HG03575 (cell line): ENCODE data around the gene CGB7.
"Not testable (repeated sequence)": the region's sequence is repeated elsewhere in the genome, so short reads cannot be mapped to it uniquely, and the experiment has no call there.

ENCODE experiments used
- ATAC-seq: cut with Tn5 transposase; IDR thresholded peaks from one replicate; pipeline ENCODE4 v1.9.1; 2021; ENCODE audit not compliant: unreplicated experiment, insufficient number of reproducible peaks, low FRiP score; ENCODE audit errors: extremely low read depth

The CGB7 gene

DNA sequence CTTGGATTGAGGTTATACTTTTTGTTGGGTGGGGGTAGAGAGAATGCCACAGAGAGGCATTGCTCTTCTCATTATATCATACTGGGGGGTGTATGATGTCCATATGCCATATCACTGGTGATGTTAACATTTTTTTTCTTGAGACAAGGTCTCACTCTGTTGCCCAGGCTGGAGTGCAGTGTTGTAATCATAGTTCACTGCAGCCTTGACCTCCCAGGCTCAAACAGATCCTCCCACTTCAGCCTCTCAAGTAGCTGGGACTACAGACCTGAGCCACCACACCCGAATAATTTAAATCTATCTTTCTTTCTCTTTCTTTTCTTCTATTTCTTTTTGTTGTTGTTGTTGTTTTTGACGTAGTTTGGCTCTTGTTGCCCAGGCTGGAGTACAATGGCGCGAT lies 22.8 kb upstream of the CGB7 start:
- ATAC-seq: no peak

- not testable (repeated sequence) for ATAC-seq
Observed at GRCh38 chr19:49074869-49075268, 17.3 kb upstream of the CGB7 start.

GRCh38 chr19:49073514-49074378 lies 16.2 kb upstream of the CGB7 start:
- ATAC-seq: no peak

DNA sequence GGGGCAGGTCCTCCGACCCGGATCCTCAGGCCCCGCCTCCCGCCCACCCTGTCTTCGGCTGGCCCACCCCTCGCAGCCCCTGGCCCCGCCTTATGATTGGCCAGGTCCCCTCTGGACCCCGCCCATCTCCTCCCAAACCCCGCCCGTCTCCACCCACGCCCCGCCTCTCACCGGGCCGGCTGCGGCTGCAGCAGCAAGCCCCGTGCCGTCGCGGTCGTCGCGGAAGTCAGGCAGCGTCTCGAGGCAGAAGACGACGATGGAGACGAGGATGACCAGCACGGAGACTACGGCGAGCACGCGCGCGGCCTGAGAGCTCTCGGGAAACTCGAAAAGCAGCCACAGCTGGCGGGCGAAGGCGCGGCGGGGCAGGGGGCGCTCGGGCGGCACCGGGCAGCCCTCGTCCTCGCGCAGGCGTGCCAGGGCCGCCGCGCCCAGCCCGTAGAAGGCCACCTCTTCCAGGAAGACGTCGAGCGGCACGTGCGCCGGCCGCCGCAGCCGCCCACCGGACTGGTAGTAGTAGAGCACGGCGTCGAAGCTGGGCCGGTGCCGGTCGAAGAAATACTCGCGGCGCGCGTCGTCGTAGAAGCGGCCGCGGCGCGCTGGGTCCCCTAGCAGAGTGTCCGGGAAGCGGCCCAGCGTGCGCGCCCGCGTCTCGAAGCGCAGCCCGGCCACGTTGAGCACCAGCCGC lies 14.5 kb upstream of the CGB7 start:
- no peak for ATAC-seq

DNA sequence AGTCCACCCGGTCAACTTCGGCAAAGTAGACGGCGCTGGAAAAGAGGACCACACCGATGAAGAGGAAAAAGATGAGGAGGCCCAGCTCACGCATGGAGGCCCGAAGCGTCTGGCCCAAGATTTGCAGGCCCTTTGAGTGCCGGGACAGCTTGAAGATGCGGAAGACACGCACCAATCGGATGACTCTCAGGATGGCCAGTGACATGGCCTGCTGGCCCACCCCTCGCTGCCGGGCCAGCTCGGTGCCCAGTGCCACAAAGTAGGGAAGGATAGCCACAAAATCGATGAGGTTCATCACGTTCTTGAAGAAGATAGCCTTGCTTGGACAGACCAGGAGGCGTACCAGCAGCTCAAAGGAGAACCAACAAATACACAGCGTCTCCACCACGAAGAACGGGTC lies 12.9 kb upstream of the CGB7 start:
- ATAC-seq: no peak

DNA sequence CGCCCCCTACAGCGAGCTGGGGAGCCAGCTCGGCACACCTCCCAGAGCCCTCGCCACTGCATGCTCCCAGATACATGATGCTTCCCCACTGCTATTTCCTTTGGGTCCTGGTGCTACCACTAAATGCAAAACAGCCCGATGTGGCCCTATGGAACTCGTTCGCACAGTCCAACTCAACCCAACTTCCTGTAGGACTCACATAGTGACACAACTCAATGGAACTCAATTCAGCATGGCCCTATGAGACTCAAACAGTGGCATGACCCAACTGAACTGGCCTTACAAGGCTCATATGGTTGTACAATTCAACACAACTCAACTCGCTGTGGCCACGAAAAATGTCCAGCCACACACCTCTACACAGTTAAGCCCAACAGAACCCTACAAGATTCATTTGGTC lies 11.5 kb upstream of the CGB7 start:
- no peak for ATAC-seq

GRCh38 chr19:49067554-49067953 lies 10.0 kb upstream of the CGB7 start:
- ATAC-seq: no peak

DNA sequence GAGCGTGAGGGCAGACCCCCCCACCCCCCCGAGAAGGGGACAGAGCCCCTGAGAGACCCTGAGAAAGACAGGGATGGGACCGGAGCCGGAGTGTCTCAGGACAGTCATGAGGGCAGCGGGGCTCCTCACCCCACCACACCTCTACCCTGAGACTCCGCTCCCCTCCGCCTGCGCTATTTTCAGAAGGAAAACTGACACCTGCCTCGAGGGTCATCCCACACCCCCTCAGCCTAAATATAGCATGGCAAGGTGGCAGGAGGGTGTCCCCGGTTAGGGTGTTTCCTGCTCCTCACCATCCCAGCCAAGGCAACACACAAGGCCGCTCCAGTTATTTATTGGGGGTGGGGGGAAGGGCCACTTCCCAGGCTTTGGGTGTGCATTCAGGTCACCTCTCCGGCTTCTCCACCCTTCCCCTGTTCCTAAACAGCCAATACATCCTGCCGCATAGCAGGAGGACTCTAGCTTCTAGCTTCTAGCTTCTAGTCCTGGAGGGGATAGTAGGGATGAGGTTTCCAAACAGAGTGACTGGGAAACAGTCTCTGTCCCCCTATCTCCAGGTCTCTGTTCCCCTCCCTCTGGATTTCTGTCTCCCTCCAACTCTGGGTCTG lies 8.5 kb upstream of the CGB7 start:
- no peak for ATAC-seq

DNA sequence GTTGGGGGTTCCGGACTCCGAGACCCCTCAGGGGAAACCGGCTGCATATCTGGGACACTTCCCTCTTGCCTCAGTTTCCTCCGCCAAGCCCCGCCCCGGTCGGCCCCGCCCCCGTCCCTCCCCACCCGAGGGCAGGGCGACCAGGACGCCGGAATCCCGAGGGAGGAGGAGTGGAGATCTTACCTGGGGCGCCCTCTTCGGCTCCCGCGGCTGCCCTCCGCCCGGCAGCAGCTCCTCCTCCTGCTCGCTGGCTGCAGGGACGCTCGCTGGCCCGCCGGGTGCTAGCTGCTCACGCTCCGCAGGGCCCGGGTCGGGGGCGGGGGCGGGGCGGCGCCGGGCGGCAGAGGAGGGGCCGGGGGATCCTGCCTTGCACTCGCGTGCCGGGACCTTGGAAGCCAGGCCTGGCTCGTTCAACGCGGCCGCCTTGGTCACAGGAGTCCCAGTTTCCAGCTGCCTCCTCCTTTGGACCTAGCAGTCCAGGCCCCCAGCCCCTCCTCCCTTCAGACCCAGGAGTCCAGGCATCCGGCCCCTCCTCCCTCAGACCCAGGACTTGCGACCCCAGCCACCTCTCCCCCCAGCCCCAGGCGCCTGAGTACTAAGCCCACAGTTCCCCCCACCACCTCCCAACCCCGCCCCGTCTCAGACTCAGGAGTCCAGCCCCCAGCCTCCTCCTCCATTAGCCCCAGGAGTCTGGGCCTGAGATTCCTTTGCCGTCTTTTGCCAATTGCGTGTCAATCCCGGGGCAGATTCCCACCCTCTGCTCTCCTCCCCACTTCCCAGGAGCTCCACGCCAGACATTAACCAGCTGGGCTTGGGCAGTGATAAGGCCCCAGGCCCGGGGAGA lies 7.4 kb upstream of the CGB7 start, which contains the start of gene NTF4:
NTF4 (minus strand) TSS at position 51 of the 844 bp plus-strand sequence. CDS start 2,821 bp downstream, outside the sequence.
- ATAC-seq: no peak

DNA sequence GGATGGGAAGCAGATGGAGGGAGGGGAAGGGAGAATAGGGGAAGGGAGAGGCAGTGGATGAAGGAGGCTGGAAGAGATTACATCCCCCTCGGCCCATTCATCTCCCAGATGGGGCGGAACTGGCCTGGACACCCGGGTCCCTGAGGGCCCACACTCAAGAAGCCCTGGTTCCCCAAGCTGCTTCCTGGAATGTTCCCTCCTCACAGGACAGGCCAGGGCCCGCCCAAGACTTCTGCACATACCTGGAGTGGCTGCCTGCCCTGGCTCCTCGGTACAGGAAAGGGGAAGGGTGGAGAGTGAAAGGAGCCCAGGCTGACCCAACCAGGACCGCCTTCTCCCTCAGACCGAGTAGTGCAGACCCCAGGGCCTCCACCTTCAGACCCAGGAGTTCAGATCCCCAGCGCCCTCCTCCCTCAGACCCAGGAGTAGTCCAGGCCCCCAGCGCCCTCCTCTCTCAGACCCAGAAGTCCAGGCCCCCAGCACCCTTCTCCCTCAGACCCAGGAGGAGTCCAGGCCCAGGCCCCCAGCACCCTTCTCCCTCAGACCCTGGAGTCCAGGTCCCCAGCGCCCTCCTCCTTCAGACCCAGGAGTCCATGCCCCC lies 6.6 kb upstream of the CGB7 start:
- no peak for ATAC-seq

- ATAC-seq: no peak
Observed at GRCh38 chr19:49061445-49061844, 3.9 kb upstream of the CGB7 start.

- no peak for ATAC-seq
Observed at GRCh38 chr19:49061000-49061399, 3.5 kb upstream of the CGB7 start.

GRCh38 chr19:49059053-49059452 lies 1.5 kb upstream of the CGB7 start:
- no peak for ATAC-seq

DNA sequence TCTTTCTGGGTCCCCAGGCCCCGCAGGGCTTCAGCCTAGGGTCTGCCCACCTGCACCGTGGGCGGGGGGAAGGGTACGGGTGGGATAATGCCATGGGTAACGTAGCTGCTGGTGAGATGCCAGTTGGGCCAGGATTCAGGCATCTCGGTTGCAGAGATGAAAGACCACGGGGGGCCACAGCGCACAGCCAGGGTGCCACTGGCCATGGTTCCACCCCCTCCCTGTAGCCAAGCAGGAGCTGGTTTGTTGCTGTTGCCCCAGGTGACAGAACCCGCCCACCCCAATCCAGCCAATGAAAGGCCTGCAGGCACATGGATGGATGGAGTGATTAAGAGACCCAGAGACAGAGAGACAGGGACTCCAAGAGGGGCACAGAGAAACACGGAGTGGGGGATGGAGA lies 1.0 kb upstream of the CGB7 start:
- ATAC-seq: no peak

DNA sequence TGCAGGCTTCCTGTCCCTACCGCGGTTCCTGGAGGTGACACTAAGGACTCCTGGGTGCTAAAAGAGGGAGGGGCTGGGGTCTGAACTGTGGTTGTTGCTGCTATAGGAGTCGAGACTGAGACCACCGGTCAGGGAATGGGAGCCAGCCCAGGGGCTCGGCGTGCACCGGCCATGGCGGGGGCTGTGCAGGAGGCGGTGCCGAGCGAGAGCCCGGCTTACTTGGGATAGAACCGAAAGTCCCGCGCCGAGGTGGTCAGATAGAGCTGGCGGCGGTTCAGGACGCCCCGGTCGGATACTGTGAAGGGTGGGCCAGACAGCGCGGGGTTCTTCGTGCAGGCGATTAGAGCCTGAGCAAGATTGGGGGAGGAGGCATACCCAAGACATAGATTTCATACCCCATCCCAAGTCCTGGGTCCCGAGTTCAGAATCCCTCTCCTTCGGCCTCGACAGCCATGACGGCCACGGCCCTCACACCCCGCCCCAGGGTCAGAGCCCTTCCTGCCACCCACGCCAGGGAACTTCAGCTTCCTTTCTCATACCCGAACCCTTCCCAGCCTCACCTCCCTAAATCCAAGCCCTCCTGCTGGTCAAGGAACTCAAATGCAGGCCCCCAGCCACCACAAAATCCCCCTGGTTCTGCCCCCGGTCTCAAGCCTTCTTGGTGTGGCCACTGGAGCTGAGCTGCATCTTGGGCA lies 500 bp downstream of the CGB7 start:
- ATAC-seq: not testable (repeated sequence)

GRCh38 chr19:49056101-49056901 lies 1.2 kb downstream of the CGB7 start:
- ATAC-seq: no peak

DNA sequence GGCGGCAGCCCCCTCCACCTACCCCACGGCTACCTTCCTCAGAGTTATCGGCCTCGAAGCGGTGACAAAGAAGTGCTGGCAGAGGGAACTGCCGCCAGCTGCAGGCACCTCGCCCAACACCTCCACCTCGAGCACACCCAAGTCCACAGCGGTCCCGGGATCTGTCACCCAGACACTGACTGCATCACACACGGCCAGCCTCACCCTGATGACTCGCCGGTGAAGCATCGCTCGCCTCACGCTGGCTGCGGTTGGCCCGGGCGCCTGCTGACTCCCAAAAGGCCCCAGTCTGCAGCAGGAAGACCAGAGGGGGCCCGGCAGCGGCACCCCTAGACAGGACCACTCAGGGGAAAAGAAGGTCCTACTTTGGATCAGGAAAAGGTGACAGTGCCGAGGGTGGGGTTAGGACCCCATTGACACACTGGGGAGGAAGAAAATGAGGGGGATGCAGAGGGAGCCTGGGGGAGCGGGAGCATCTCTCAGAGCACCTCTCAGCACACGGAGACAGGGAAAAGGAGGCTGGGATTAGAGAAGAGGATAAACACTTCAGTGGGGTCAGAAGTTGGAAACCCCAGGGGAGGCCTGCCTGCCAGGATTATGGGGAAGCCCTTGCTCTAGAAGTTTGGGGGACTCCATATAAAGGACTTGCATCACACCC lies 7.0 kb downstream of the CGB7 start:
- ATAC-seq: not testable (repeated sequence)
